Renal pelvis (tissue), 4 donors: Measurements from ENCODE around the gene GALNT18. TPM values are rescaled to one million over a fixed set of nuclear protein-coding genes. Genes with fewer than 3 reads are reported as not detected.

Experiments used
- DNase-seq: peaks from one replicate; pipeline ENCODE4 v3.0.0-alpha.2; 2013
- polyA plus RNA-seq, 3 donors: library from polyadenylated mRNA; unstranded; fragments of 120-200 nt; gene quantifications; one replicate each; pipeline ENCODE4 v1.2.1, GENCODE V29; 2013; ENCODE audit not compliant: insufficient read length in 3 of 3

Gene GALNT18
- polyA plus RNA-seq, 3 donors = 25.4 to 28.1 (median 26.4) TPM

DNA sequence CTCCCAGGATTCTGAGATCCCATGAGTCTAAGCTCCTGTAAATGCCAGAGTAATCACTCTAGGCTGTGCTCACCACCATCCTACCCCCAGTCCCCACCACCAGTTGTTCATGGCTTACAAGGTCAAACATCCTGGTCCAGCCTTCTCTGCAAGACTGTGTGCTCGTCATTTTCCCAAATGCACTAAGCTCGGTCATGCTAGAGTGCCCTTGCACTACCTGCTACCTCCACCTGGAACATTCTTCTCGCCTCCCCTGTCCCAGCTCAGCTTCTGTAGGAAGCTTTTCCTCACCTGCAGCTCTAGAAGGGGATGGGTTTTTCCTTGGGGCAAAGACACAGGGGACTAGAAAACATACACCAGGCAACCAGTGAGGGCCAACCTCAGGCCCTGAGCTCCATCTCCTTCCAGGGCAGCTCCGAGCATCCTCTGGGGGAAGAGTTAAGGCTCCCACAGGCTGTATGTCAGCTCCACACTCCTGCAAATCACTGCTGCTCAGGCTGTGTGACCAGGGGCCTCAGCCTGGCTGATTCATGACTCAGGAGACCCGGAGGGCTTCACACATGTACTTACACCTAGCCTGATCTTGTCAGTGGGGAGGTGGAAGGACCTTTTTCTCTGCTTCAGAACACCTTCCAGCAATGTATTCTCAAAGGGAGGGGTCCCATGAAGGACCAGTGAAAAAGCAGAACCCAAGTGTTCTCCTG, 231.6 kb downstream of the GALNT18 start:
- DNase-seq = no peak

DNA sequence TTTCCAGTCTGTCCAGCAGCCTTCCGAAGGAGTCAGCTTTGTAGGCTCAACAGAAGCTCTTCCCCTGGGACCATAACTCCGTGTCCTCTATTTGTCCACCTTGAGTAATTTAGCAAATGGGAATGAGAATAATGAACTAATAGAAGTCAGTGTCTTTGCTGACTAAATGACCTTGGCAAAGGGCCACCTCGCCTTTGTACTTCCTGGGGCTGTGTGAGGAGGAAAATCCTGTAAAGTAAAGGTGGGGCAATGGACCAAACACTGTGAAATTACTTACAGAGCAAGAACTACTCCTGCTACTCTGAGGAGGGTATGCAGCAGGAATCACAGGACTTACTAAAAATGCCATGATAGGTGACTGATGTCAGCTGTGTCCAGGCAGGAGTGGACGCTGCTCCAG, 232.6 kb downstream of the GALNT18 start:
- no peak for DNase-seq

DNA sequence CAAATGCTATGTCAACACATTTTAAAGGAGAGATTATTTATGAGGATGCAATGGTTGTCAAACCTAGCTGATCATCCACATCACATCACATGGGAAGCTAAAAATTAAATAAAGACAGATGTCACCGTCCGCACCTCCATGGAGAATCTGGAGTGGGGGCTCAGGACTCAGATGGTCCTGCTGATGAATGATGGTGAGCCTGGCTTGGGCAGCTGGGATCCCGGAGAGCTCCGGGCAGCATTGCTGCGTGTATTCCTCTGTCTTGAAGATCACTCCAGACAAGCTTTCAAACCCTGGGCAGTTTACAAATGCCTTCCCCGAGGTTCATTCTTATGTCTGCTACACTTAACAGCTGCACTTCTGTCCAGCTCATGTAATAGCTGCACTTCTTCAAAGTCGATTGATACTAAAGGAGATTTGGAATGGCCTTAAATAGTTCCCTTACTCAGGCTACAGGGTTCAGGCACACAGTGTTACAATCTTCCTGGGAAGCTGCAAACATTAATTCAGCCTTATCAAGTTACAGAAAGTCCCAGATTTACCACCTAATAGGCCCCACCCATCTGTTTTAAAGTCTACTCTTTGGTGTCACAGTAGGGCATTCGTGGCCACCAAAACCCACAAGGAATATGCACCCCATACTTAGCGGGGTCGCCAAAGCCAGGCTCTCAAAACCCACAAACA, 234.0 kb downstream of the GALNT18 start:
- DNase-seq = no peak

- no peak for DNase-seq
Measured at GRCh38 chr11:11387207-11387606, 234.6 kb downstream of the GALNT18 start.

GRCh38 chr11:11384829-11385228, 237.0 kb downstream of the GALNT18 start:
- no peak for DNase-seq

GRCh38 chr11:11383995-11384394, 237.8 kb downstream of the GALNT18 start:
- no peak for DNase-seq

- no peak for DNase-seq
Measured at GRCh38 chr11:11382858-11383532, 238.8 kb downstream of the GALNT18 start.

DNA sequence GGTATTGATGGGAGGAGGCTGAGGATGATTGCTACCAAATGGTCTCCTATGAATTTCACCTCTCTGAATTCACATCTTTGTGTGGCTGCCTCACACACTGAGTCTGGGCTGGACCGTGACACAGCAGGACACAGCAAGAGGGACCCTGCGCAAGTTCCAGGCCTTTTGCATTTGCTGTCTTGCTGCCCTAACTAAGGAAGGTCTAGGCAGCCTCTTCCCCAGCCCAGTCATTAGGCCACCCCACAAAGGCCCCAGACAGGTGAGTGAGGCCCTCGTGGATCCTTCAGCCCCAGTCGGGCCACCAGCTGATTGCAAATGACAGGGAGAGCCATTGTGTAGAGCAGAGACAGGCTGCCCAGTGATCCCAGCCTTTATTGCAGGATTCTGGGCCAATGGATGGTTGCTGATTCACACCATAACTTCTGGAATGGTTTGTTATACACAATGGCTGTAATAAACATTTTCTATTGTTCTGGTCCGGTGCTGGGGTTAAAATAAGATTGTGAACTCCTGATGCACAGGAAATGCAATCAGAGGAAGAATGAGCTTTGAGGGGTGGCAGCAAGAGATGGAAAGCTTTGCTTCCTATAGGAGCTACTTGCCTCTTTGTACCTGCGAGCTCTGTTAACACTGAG, 240.2 kb downstream of the GALNT18 start:
- DNase-seq = no peak

GRCh38 chr11:11380883-11381282, 240.9 kb downstream of the GALNT18 start:
- DNase-seq = no peak

GRCh38 chr11:11380340-11380739, 241.5 kb downstream of the GALNT18 start:
- DNase-seq = no peak

DNA sequence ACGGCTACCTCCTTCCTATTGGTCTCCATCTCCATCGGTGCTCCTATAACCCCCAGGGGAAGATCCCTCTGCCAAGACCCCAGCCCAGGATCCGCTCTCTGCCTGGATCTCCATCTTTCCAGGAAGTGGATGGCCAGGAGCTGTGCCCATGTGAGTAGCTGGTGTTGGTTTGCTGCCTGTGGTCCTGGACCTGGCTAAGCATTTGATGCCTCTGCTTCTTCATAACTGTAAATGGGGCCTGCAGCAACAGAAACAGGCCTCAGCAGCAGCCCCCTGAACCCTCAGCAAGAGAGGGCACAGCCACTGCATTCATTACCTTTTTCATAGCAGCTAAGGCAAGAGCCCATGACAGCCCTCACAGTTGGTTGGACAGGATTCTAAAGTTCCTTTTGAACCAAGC, 242.1 kb downstream of the GALNT18 start:
- DNase-seq = no peak

- no peak for DNase-seq
Measured at GRCh38 chr11:11378184-11378940, 243.4 kb downstream of the GALNT18 start.

DNA sequence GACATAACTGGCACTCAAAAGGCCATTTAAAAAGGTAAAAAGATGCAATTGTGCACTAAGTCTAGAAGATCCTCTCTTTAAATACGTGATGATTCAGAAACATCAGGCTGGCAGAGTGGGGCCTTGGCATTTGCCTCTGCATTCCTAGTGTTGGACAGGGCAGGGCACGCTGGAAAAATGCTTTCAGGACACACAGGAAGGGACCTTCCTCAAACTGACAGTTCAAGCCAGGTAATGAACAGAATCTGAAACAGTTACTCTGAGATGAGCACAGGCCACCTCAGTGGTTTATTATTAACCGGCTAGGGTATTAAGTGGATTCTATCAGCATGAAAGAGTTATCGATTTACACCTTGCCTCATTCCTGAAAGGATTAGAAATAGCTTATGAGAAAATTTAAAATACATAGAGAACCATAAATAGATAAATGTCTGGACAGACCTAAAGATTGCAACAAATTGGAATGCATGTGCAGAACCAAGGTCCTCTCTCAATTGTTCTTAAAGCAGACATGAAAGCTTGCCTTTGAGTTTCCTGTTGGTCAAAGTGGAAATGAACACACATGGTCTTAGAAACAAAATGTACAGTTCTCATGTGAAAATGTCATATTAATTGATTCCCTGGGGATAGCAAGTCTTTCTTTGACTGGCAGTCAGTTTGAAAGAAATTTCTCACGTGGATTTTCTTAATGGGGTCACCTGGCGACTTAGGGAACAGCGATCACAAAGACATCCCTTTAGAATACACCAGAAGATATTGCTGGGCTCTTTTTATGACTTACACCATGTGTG, 247.3 kb downstream of the GALNT18 start:
- no peak for DNase-seq

DNA sequence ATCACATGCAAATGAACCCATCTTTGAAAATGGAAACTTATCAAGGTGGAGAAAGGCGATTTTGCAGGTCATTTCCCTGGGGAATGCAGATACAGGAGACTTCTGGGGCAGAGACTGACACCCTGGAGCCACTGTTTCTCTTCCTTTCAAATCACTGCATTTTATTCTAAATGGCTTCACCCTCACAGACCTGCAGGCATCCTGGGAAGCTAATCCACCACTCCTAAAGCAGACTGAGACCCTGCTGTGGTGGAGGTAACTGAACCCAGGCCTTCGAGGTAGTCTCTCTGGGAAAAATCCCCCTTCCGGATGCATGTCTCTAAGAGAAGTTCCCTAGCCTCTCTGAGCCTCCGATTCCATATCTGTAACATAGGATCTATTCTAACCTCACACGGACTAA, 247.9 kb downstream of the GALNT18 start:
- DNase-seq = no peak

- DNase-seq = no peak
Measured at GRCh38 chr11:11372461-11372860, 249.3 kb downstream of the GALNT18 start.

DNA sequence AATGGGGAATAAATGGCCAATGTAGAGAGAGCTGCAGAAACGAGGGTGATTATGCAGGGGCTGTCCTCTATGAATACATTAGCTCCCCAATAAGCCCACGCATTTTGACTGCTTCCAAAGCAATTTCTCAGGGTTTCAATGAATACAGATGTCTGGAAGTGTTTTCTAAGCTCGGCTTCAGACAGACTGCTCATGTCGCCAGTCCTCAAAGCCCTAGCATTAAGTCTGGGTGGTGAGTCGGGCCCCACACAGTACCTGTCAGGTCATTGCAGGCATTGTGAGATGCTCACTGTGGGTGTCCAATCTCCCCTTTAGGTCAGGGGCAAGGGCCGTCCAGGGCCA, 250.9 kb downstream of the GALNT18 start:
- no peak for DNase-seq

DNA sequence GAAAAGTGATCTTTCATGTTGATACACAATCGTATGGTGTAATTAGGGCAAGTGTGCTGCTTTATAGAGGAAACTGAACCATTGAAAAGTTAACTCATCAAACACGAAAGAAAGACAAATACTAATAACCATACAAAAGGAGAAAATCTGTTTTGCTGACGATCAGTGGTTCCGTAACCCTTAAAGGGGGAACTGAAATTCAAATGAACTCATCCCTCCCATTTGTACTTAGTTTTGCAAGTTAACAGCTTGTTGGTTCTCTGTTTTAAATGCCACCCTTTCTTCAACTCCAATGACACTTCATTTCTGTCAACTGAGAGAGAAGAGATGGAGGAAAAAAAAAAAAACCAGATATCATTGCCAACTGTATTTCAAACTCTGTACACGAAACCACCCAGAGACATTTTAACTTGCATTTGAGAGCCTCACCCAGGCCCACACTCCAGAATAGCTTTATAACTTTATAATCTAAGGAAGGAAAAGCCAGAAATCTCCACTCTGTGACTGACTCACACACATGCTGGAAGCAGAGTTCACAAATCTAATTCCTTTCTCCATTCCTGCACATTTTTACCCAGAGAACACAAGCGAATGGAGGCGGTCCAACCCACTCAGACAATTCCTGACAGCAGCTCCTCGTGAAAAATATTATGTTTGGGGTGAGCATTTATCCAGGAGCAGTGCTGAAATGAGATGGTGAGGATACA, 251.4 kb downstream of the GALNT18 start:
- DNase-seq = no peak

DNA sequence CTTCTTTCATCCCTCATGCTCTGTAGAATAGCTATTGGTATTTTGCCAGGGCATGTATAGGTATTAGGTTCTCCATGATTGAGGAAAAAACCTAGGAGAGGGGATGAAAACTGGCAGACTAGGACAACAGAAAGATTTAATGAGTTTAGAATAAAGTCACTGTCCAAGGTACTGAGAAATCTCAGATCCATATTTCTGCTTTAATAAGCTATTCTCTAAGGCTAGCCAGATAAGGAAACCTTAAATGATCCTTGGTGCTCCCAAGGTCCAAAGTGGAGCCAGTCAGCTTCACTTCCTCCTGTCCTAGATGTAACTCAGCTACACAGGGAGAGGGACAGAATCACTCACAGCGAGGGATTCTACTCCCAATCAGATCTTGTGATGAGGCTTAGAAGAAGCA, 255.0 kb downstream of the GALNT18 start:
- no peak for DNase-seq

DNA sequence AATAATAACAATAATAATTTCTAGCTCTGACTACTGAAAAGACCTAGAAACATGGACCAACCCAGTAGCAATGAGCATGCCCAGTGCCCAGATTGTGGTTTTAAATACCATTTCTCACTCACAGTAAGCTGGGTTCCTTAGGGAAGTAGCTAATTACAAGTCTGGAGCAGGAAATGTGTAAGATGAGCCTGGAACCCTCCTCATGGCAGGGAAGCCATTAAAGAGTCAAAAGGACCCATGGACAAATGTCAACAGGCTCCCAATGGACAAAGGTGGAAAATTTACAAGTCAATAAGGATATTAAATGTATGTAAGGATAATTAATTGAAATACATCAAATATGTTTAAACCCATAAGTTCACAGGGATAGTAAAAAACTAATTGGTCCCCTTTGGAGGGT, 258.1 kb downstream of the GALNT18 start:
- no peak for DNase-seq

DNA sequence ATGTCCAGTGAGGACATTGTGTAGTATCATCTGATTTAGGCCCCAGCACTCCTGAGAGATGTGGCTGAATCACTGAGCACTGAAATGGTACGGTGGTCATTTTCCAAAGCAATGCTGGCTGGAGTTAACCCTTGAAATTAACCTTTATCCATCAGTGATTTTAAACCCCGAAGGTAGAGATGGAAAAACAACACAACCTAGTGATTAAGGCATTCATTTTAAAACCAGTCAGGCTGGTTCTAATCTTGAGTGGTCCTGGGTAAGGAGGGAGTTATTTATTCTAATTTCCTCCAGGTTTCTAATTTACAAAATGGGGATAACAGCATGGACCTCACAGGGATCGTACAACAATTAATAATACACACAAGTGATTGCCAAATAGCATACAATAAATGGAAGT, 262.2 kb downstream of the GALNT18 start:
- peak; percentile 36 for DNase-seq

GRCh38 chr11:11356842-11357241, 265.0 kb downstream of the GALNT18 start:
- DNase-seq = no peak
